OCI-LY7 (cell line): ENCODE results near the gene STAT6. TPM values are rescaled to one million over a fixed set of nuclear protein-coding genes. Genes with fewer than 3 reads are reported as not detected.

Experiments used
- BruUV-seq: library from RNA; stranded (reverse); fragments of 400-500 nt; replicated peaks from 2 replicates; lab custom pipeline; 2021; lab: Mats Ljungman, UMichigan
- CTCF ChIA-PET: fragments of 300-600 bp; sonication (Branson Sonifier 250); formaldehyde crosslinking; loops from one replicate; lab custom pipeline; 2022; ENCODE audit warnings: antibody characterized with exemption; ENCODE audit not compliant: unreplicated experiment; lab: Charles Lee
- POLR2A ChIA-PET: fragments of 300-600 bp; sonication (Branson Sonifier 250); formaldehyde crosslinking; loops from one replicate; lab custom pipeline; 2022; ENCODE audit warnings: antibody characterized with exemption; lab: Charles Lee
- DNase-seq: peaks from one replicate; pipeline ENCODE4 v3.0.0-alpha.2; 2015; ENCODE audit warnings: low spot score
- H2AFZ ChIP-seq: fragments of 200-600 bp; sonication (generic), shearing (Covaris generic); 2 replicates; pipeline ENCODE4 v1.6.1; 2014; ENCODE audit warnings: mild to moderate bottlenecking, antibody characterized with exemption, low read length, moderate library complexity
- H3K27ac ChIP-seq: fragments of 200-600 bp; sonication (generic); 2 replicates; pipeline ENCODE4 v1.5.1; 2014; ENCODE audit warnings: mixed run types, low read depth, mild to moderate bottlenecking, moderate library complexity, low read length, inconsistent platforms; ENCODE audit not compliant: poor library complexity, severe bottlenecking
- H3K36me3 ChIP-seq: fragments of 200-600 bp; sonication (generic); 2 replicates; pipeline ENCODE4 v1.6.1; 2014; ENCODE audit warnings: mild to moderate bottlenecking, antibody characterized with exemption, low read length, moderate library complexity, mixed read lengths; ENCODE audit not compliant: insufficient read depth
- H3K4me1 ChIP-seq: fragments of 200-600 bp; sonication (generic); 2 replicates; pipeline ENCODE4 v1.5.1; 2014; ENCODE audit warnings: mild to moderate bottlenecking, low read length; ENCODE audit not compliant: insufficient read depth, poor library complexity, severe bottlenecking
- H3K4me2 ChIP-seq: fragments of 200-600 bp; sonication (generic); 2 replicates; pipeline ENCODE4 v1.6.1; 2014; ENCODE audit warnings: mild to moderate bottlenecking, low read length
- H3K4me3 ChIP-seq: fragments of 200-600 bp; sonication (generic); 2 replicates; pipeline ENCODE4 v1.5.1; 2014; ENCODE audit warnings: mild to moderate bottlenecking, low read depth, low read length; ENCODE audit not compliant: poor library complexity, severe bottlenecking
- H3K79me2 ChIP-seq: fragments of 200-600 bp; sonication (generic); 2 replicates; pipeline ENCODE4 v1.6.1; 2016; ENCODE audit warnings: low read depth, mild to moderate bottlenecking, low read length, moderate library complexity, mixed read lengths; ENCODE audit not compliant: insufficient read depth
- H3K9me2 ChIP-seq: fragments of 200-600 bp; sonication (generic); 2 replicates; pipeline ENCODE4 v1.6.1; 2016; ENCODE audit warnings: mild to moderate bottlenecking, low read length, mixed read lengths; ENCODE audit not compliant: insufficient read depth
- H3K9me3 ChIP-seq: fragments of 200-600 bp; sonication (generic); 2 replicates; pipeline ENCODE4 v1.6.1; 2014; ENCODE audit warnings: mild to moderate bottlenecking, mixed run types, low read length, mixed read lengths
- H4K20me1 ChIP-seq: fragments of 200-600 bp; sonication (generic); 2 replicates; pipeline ENCODE4 v1.6.1; 2014; ENCODE audit warnings: mild to moderate bottlenecking, antibody characterized with exemption, low read length, moderate library complexity, mixed read lengths; ENCODE audit not compliant: insufficient read depth
- CTCF ChIP-seq: fragments of 200-600 bp; sonication (generic); conservative IDR thresholded peaks from 2 replicates; pipeline ENCODE4 v1.5.1; 2014; ENCODE audit warnings: mild to moderate bottlenecking, antibody characterized with exemption, low read length, moderate library complexity, mixed read lengths
- EZH2phosphoT487 ChIP-seq: fragments of 200-600 bp; sonication (generic); IDR thresholded peaks from 2 replicates; pipeline ENCODE4 v1.6.1; 2018; ENCODE audit warnings: low read depth, borderline replicate concordance, mild to moderate bottlenecking, mixed run types, antibody characterized with exemption, low read length, moderate library complexity, mixed read lengths
- intact Hi-C: fragments of 100-400 bp; cut with micrococcal nuclease; formaldehyde crosslinking; loops from one replicate; pipeline ENCODE4 v1.10.0; 2022; ENCODE audit not compliant: unreplicated experiment
- total RNA-seq, 2 experiments: library from RNA; depleted of rRNA in 1 of 2; stranded (reverse); fragments of >200 nt in 1 of 2; shearing (Covaris generic) in 1 of 2; gene quantifications; 2 replicates each; pipeline ENCODE4 v1.2.3, GENCODE V29; 2014 to 2022

STAT6 gene
- total RNA-seq, 2 experiments from 2014 or later = 73.6 to 128 TPM

DNA sequence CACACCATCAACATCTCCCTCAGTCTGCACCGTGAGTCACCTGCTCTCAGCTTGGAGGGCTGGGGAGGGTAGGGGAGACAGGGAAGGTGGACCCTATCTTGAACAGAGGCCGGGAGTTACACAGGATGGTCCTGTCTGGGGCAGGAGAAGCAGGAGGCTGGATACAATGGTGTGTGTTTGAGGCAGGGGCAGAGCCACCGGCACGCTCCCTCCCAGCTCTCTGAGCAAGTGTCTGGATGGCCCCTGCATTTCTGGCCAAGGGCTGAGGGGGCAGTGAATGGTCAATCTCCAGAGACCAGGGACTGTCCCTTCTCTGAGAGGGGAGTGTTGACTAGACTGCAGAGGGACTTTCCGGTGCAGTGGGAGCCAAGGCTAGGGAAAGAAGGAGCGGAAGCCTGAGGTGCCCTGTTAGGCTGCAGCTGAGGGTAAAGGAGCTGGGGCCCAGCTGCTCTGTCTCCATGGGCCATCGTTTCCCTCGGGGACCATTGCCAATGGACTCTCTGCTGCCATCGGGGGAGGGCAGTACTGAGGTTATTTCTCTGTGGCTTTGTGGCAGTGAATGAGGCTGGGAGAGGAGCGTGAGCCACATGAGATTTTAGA, 34.4 kb upstream of the STAT6 start:
- DNase-seq = no peak
- no peak overlapping the region for H3K27ac ChIP-seq
- no peaks in the 10 kb centered on the region for H3K9me2 ChIP-seq
- no peak overlapping the region for H3K4me3 ChIP-seq
- intact Hi-C loops = no loop called here
- ChIA-PET CTCF (interaction anchor here (0.5 kb wide), 1 partner anchor 33 kb away, joined by 10 read pairs; no protein-coding TSS in a partner anchor), POLR2A (no interaction called here)
- H4K20me1 ChIP-seq = no peaks in the 10 kb centered on the region
- no peaks in the 10 kb centered on the region for H3K9me3 ChIP-seq
- TF ChIP-seq EZH2phosphoT487 = no peak
- no peaks in the 10 kb centered on the region for H3K36me3 ChIP-seq
- H3K4me1 ChIP-seq = no peaks in the 10 kb centered on the region
- H2AFZ ChIP-seq = no peak overlapping the region
- H3K79me2 ChIP-seq = no peaks in the 10 kb centered on the region
- BruUV-seq = no TSS peak
- H3K4me2 ChIP-seq = no peak overlapping the region

DNA sequence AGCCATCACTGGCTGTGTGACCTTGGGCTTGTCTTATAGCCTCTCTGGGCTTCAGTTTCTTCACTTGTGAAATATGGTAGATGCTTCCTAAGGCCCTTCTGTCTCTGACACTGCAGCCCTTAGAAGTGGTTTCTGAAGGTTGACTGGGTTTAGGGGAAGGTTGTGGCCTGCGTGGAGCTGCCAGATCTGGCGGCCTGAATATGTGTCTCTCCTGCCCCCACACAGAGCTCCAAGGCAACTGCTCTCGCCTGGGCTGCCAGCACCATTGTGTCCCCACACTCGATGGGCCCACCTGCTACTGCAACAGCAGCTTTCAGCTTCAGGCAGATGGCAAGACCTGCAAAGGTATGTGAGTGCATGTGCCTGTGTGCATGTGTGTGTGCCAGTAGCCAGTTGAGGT, 32.3 kb upstream of the STAT6 start:
- H3K36me3 ChIP-seq = no peaks in the 10 kb centered on the region
- ChIA-PET CTCF (no interaction called here), POLR2A (interaction anchor here (0.6 kb wide), 1 partner anchor 13 kb away, joined by 3 read pairs; no protein-coding TSS in a partner anchor)
- DNase-seq = no peak
- no peaks in the 10 kb centered on the region for H3K9me2 ChIP-seq
- BruUV-seq = no TSS peak
- no peak overlapping the region for H3K4me3 ChIP-seq
- no peak overlapping the region for H3K4me2 ChIP-seq
- H4K20me1 ChIP-seq = no peaks in the 10 kb centered on the region
- intact Hi-C loops = no loop called here
- no peaks in the 10 kb centered on the region for H3K79me2 ChIP-seq
- no peaks in the 10 kb centered on the region for H3K9me3 ChIP-seq
- H3K27ac ChIP-seq = no peak overlapping the region
- no peaks in the 10 kb centered on the region for H3K4me1 ChIP-seq
- TF ChIP-seq CTCF (no peak), EZH2phosphoT487 (no peak)
- no peak overlapping the region for H2AFZ ChIP-seq

DNA sequence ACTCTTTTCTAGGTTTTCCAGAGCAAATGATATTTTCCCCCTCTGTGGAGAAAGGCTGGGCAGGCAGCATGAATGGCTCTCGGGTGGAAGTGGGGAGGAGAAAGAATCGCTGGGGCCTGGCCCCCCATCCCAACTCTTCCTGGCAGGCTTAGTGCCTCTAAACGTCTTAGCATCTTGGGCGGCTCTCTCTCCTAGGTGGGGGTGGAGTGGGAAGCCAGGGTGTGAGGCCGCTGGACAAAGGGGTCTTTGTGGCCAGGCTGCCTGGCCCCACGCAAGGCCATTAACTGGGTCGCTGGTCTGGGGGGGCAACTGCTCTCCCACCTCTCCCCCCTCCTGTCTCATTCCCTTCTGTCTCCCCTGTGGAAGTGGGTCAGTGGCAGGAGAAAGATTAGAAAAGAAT, 31.6 kb upstream of the STAT6 start:
- no peak for DNase-seq
- POLR2A ChIA-PET = no interaction called here
- Histone ChIP-seq H3K4me1 (no peaks in the 10 kb centered on the region), H4K20me1 (no peaks in the 10 kb centered on the region), H3K4me2 (no peak overlapping the region), H3K79me2 (no peaks in the 10 kb centered on the region), H3K9me3 (no peaks in the 10 kb centered on the region), H3K9me2 (no peaks in the 10 kb centered on the region), H2AFZ (no peak overlapping the region), H3K27ac (no peak overlapping the region), H3K4me3 (no peak overlapping the region), H3K36me3 (no peaks in the 10 kb centered on the region)
- CTCF ChIA-PET = no interaction called here
- TF ChIP-seq CTCF = no peak
- no peak for TF ChIP-seq EZH2phosphoT487
- intact Hi-C loops = no loop called here
- BruUV-seq = no TSS peak
